Sigmoid colon (tissue), 7 donors: Measurements from ENCODE around the gene CTSL. TPM values are rescaled to one million over a fixed set of nuclear protein-coding genes. Genes with fewer than 3 reads are reported as not detected.

Experiments
- DNase-seq: peaks from one replicate; pipeline ENCODE4 v3.0.0-alpha.2; 2019
- H3K27ac ChIP-seq, 4 donors: fragments of 200-600 bp; sonication (generic); one replicate each; pipeline ENCODE4 v1.5.1; 2016 to 2019; ENCODE audit warnings: mild to moderate bottlenecking in 1 of 4
- H3K27me3 ChIP-seq, 3 donors: fragments of 200-600 bp; sonication (generic); one replicate each; pipeline ENCODE4 v1.5.1; 2019; ENCODE audit warnings: mild to moderate bottlenecking in 1 of 3
- H3K36me3 ChIP-seq, 4 donors: fragments of 200-600 bp; sonication (generic); one replicate each; pipeline ENCODE4 v1.5.1; 2016 to 2019
- H3K4me1 ChIP-seq, 4 donors: fragments of 200-600 bp; sonication (generic); one replicate each; pipeline ENCODE4 v1.5.1; 2017 to 2019
- H3K4me3 ChIP-seq, 4 donors: fragments of 200-600 bp; sonication (generic); one replicate each; pipeline ENCODE4 v1.5.1; 2017 to 2019; ENCODE audit warnings: mild to moderate bottlenecking in 2 of 4, moderate library complexity in 1 of 4
- H3K9me3 ChIP-seq, 4 donors: fragments of 200-600 bp in 3 of 4; sonication (generic) in 3 of 4; one replicate each; pipeline versions ENCODE4 v1.5.1 to v1.6.1; 2013 to 2019
- EP300 ChIP-seq, 4 donors: sonication (generic); formaldehyde crosslinking; IDR thresholded peaks; one replicate each; pipeline ENCODE4 v1.6.1; 2017; ENCODE audit warnings: antibody characterized with exemption in 4 of 4
- POLR2A ChIP-seq, 2 donors: fragments of 450-650 bp; IDR thresholded peaks; one replicate each; pipeline ENCODE4 v1.6.1; 2016; ENCODE audit warnings: antibody characterized with exemption in 2 of 2, mild to moderate bottlenecking in 2 of 2, moderate library complexity in 2 of 2
- POLR2AphosphoS5 ChIP-seq, 4 donors: sonication (generic); formaldehyde crosslinking; IDR thresholded peaks; one replicate each; pipeline ENCODE4 v1.6.1; 2017; ENCODE audit warnings: antibody characterized with exemption in 4 of 4
- WGBS, 2 donors: extraction: QIAGEN DNeasy Blood & Tissue Kit; methylation state at CpG; one replicate each; pipeline ENCODE4 v1.1.7; 2013; 5-methylcytosine and 5-hydroxymethylcytosine counted together
- intact Hi-C: fragments of 100-400 bp; cut with DNase I; formaldehyde crosslinking; loops from one replicate; pipeline ENCODE4 v1.15.1; 2023
- polyA plus RNA-seq, 3 donors: library from polyadenylated mRNA; stranded (reverse); fragments of 200-250 nt; gene quantifications; one replicate each; pipeline ENCODE4 v1.2.3, GENCODE V29; 2013
- total RNA-seq, 4 donors: library from RNA; depleted of rRNA; stranded (reverse); fragments of >200 nt; gene quantifications; one replicate each; pipeline ENCODE4 v1.1.0, GENCODE V29; 2016
- TF ChIP-seq, protein P1 (sequence below), 4 experiments: fragments of 450-650 bp in 3 of 4; fragments of 200-600 bp in 1 of 4; IDR thresholded peaks; one replicate each; pipeline ENCODE4 v1.5.1; 2016 to 2019; ENCODE audit warnings: antibody characterized with exemption in 4 of 4, mild to moderate bottlenecking in 3 of 4, moderate library complexity in 2 of 4
- donor health status: healthy with polysubstance abuse.
- donor health status: Bipolar disorder and iron deficiency.
- donor health status: healthy.

The CTSL gene
- total and polyA plus RNA-seq, 7 donors = 35.4 to 179 (median 107) TPM

DNA sequence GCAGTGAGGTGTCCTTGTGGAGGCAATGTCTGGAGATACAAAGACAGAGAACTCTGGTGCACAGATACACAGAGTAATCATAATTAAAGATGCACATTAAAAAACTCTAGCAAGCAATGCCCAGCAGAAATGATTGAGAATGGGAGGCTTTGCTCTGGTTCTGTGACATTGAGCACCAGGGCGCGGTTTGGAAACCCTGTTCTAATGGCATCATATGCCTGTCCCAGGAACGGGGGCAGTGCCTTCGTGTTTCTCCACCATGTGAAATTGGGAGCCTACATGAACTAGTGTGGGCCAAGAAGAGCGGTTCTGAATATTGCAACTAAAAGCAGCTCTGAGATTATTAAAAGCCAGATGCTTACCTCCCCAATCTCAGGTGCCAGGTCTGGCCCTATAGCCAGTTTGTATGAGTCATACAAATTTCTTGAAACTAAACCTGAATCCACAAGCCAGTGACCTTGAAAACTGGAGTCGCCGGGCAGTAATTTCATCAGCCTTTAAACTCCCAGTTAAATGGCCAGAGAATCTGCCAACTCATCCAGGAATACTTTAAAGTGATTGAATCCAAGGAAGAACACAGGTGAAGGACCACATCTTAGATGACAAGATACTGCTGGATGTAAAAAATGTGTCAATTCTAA, 22.2 kb upstream of the CTSL start:
- DNase-seq = no peak
- no peak overlapping the region for H3K27ac ChIP-seq
- TF ChIP-seq EP300 (IDR thresholded peaks at IDR 0.05) = no peak
- TF ChIP-seq, protein P1, sequence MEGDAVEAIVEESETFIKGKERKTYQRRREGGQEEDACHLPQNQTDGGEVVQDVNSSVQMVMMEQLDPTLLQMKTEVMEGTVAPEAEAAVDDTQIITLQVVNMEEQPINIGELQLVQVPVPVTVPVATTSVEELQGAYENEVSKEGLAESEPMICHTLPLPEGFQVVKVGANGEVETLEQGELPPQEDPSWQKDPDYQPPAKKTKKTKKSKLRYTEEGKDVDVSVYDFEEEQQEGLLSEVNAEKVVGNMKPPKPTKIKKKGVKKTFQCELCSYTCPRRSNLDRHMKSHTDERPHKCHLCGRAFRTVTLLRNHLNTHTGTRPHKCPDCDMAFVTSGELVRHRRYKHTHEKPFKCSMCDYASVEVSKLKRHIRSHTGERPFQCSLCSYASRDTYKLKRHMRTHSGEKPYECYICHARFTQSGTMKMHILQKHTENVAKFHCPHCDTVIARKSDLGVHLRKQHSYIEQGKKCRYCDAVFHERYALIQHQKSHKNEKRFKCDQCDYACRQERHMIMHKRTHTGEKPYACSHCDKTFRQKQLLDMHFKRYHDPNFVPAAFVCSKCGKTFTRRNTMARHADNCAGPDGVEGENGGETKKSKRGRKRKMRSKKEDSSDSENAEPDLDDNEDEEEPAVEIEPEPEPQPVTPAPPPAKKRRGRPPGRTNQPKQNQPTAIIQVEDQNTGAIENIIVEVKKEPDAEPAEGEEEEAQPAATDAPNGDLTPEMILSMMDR (IDR thresholded peaks at IDR 0.05) = no peak
- TF ChIP-seq POLR2A (IDR thresholded peaks at IDR 0.05) = no peak
- TF ChIP-seq POLR2AphosphoS5 (IDR thresholded peaks at IDR 0.05) = no peak
- intact Hi-C loops = no loop called here
- 88 to 94% methylated on average over 7 of the region's 7 CpGs for whole genome bisulfite sequencing, 2 donors
- H3K9me3 ChIP-seq = no peaks in the 10 kb centered on the region
- peaks cover 13 to 78% (median 22%) of the 10 kb centered on the region in 4 donors for H3K36me3 ChIP-seq
- no peaks in the 10 kb centered on the region for H3K27me3 ChIP-seq
- H3K4me1 ChIP-seq = peaks cover 0 to 9% (median 8%) of the 10 kb centered on the region in 4 donors
- no peak overlapping the region for H3K4me3 ChIP-seq

DNA sequence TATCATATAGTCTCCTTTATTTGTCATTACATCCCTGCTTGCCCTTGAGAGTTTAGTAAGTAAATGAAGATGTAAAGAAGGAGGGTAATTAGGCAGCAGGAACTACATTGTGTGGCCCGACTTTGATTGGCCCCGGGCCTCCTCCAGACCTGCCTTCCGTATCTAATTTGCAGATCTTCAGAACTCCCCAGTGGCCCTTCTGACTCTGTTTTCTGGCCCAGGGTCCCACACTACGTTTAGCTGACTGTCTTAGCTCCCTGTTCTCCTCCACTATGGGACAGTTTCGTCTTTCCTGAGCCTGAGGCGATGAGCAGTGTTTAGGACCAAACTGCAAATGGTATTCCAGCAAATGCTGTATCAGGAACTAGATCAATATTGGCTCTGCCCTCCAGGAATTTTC, 21.6 kb upstream of the CTSL start:
- Histone ChIP-seq H3K9me3 (no peaks in the 10 kb centered on the region), H3K4me3 (no peak overlapping the region), H3K36me3 (peaks cover 13 to 78% (median 22%) of the 10 kb centered on the region in 4 donors), H3K27ac (peak overlapping the region in 1 of 4 donors; percentile 48), H3K4me1 (peaks cover 0 to 9% (median 8%) of the 10 kb centered on the region in 4 donors), H3K27me3 (no peaks in the 10 kb centered on the region)
- WGBS, 2 donors = 83 to 90% methylated on average over 6 of the region's 6 CpGs
- no peak for TF ChIP-seq POLR2A (IDR thresholded peaks at IDR 0.05)
- TF ChIP-seq, protein P1 (IDR thresholded peaks at IDR 0.05) = no peak
- no peak for TF ChIP-seq EP300 (IDR thresholded peaks at IDR 0.05)
- no peak for TF ChIP-seq POLR2AphosphoS5 (IDR thresholded peaks at IDR 0.05)
- DNase-seq = no peak
- intact Hi-C loops = no loop called here

- Histone ChIP-seq H3K4me1 (peaks cover 0 to 9% (median 8%) of the 10 kb centered on the region in 4 donors), H3K4me3 (no peak overlapping the region), H3K36me3 (peaks cover 13 to 62% (median 19%) of the 10 kb centered on the region in 4 donors), H3K27me3 (no peaks in the 10 kb centered on the region), H3K27ac (no peak overlapping the region), H3K9me3 (no peaks in the 10 kb centered on the region)
- WGBS, 2 donors = 94 to 96% methylated on average over 39 of the region's 39 CpGs
- DNase-seq = no peak
- TF ChIP-seq POLR2A (IDR thresholded peaks at IDR 0.05) = no peak
- no peak for TF ChIP-seq EP300 (IDR thresholded peaks at IDR 0.05)
- no peak for TF ChIP-seq POLR2AphosphoS5 (IDR thresholded peaks at IDR 0.05)
- TF ChIP-seq, protein P1 (IDR thresholded peaks at IDR 0.05) = no peak
- intact Hi-C loops = no loop called here
Observed at GRCh38 chr9:87706066-87706739, 19.7 kb upstream of the CTSL start.

GRCh38 chr9:87707805-87708506, 18.0 kb upstream of the CTSL start:
- DNase-seq = no peak
- Histone ChIP-seq H3K4me3 (no peak overlapping the region), H3K36me3 (peaks cover 10 to 47% (median 18%) of the 10 kb centered on the region in 4 donors), H3K9me3 (no peaks in the 10 kb centered on the region), H3K27ac (peak overlapping the region in 2 of 4 donors; percentile 38 to 42), H3K4me1 (peaks cover 0 to 16% (median 11%) of the 10 kb centered on the region in 4 donors), H3K27me3 (no peaks in the 10 kb centered on the region)
- 68 to 76% methylated on average over 6 of the region's 6 CpGs for WGBS, 2 donors
- no peak for TF ChIP-seq EP300 (IDR thresholded peaks at IDR 0.05)
- TF ChIP-seq POLR2AphosphoS5 (IDR thresholded peaks at IDR 0.05) = peak in 1 of 4 donors; percentile 8
- TF ChIP-seq POLR2A (IDR thresholded peaks at IDR 0.05) = no peak
- intact Hi-C loops = no loop called here

DNA sequence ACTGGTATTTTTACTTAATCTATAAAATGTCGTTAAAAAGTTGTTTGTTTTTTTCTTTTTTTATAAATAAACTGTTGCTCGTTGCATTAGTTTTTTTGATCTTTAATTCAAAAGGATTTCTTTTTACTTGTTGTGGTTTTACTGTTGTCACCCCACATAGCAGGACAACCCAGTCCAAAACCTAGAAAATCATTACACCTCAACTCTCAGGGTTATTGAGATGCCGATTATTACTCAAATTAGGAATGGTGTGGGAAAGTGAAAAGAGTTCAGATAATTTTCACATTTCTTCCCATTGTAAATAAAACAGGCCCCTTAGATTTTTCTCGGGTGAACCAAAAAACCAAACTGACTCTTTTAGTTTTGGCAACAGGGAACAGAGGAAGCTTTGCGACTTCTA, 17.4 kb upstream of the CTSL start:
- WGBS, 2 donors = 69 to 78% methylated on average over 5 of the region's 5 CpGs
- no peak for DNase-seq
- H3K9me3 ChIP-seq = no peaks in the 10 kb centered on the region
- no peak overlapping the region for H3K27ac ChIP-seq
- no peak overlapping the region for H3K4me3 ChIP-seq
- peaks cover 0 to 17% (median 11%) of the 10 kb centered on the region in 4 donors for H3K4me1 ChIP-seq
- H3K36me3 ChIP-seq = peaks cover 5 to 42% (median 12%) of the 10 kb centered on the region in 4 donors
- intact Hi-C loops = no loop called here
- H3K27me3 ChIP-seq = no peaks in the 10 kb centered on the region
- no peak for TF ChIP-seq POLR2AphosphoS5 (IDR thresholded peaks at IDR 0.05)
- TF ChIP-seq, protein P1 (IDR thresholded peaks at IDR 0.05) = no peak
- no peak for TF ChIP-seq EP300 (IDR thresholded peaks at IDR 0.05)
- no peak for TF ChIP-seq POLR2A (IDR thresholded peaks at IDR 0.05)
